HS-27A (cell line): Measurements from ENCODE around the gene FAM107B.

Experiments used
- DNase-seq: peaks from one replicate; pipeline ENCODE4 v3.0.0-alpha.2; 2012; ENCODE audit warnings: low read depth, missing footprints

The FAM107B gene

GRCh38 chr10:14556285-14556956, 218.3 kb downstream of the FAM107B start:
- no peak for DNase-seq

- no peak for DNase-seq
Measured at GRCh38 chr10:14555807-14556206, 218.9 kb downstream of the FAM107B start.

GRCh38 chr10:14554491-14555205, 220.0 kb downstream of the FAM107B start:
- no peak for DNase-seq

GRCh38 chr10:14554091-14554490, 220.6 kb downstream of the FAM107B start:
- no peak for DNase-seq

- DNase-seq, result no peak
Measured at GRCh38 chr10:14553448-14553847, 221.2 kb downstream of the FAM107B start.

GRCh38 chr10:14552015-14552414, 222.7 kb downstream of the FAM107B start:
- no peak for DNase-seq

- DNase-seq, result no peak
Measured at GRCh38 chr10:14550471-14550981, 224.2 kb downstream of the FAM107B start.

GRCh38 chr10:14549496-14549895, 225.2 kb downstream of the FAM107B start:
- no peak for DNase-seq

GRCh38 chr10:14548970-14549369, 225.7 kb downstream of the FAM107B start:
- no peak for DNase-seq

GRCh38 chr10:14548474-14548873, 226.2 kb downstream of the FAM107B start:
- no peak for DNase-seq

GRCh38 chr10:14547816-14548215, 226.9 kb downstream of the FAM107B start:
- DNase-seq, result no peak

- no peak for DNase-seq
Measured at GRCh38 chr10:14545827-14546226, 228.9 kb downstream of the FAM107B start.

- DNase-seq, result no peak
Measured at GRCh38 chr10:14543904-14544210, 230.8 kb downstream of the FAM107B start.

GRCh38 chr10:14543046-14543903, 231.4 kb downstream of the FAM107B start:
- DNase-seq, result no peak

- no peak for DNase-seq
Measured at GRCh38 chr10:14541379-14541778, 233.3 kb downstream of the FAM107B start.

GRCh38 chr10:14540611-14541010, 234.1 kb downstream of the FAM107B start:
- DNase-seq, result no peak

GRCh38 chr10:14540062-14540461, 234.6 kb downstream of the FAM107B start:
- DNase-seq, result no peak

GRCh38 chr10:14539176-14539575, 235.5 kb downstream of the FAM107B start:
- DNase-seq, result no peak

GRCh38 chr10:14536241-14537213, 238.2 kb downstream of the FAM107B start:
- DNase-seq, result no peak

GRCh38 chr10:14535457-14536130, 239.1 kb downstream of the FAM107B start:
- no peak for DNase-seq

GRCh38 chr10:14534152-14534551, 240.5 kb downstream of the FAM107B start:
- DNase-seq, result no peak
